Activated T-helper 1 cell treated with anti-CD3 and anti-CD28 coated beads, Interleukin-2, amount 50 U/mL, for 16 hours (primary cell): Measurements from ENCODE around the gene SSC4D.
"Not testable (repeated sequence)": the region's sequence is repeated elsewhere in the genome, so short reads cannot be mapped to it uniquely, and the experiment has no call there.

Source experiments
- DNase-seq, 2 donors: peaks; one replicate each; pipeline ENCODE4 v3.0.0-alpha.2; 2020; ENCODE audit warnings: low read depth in 1 of 2, low spot score in 1 of 2

The SSC4D gene

DNA sequence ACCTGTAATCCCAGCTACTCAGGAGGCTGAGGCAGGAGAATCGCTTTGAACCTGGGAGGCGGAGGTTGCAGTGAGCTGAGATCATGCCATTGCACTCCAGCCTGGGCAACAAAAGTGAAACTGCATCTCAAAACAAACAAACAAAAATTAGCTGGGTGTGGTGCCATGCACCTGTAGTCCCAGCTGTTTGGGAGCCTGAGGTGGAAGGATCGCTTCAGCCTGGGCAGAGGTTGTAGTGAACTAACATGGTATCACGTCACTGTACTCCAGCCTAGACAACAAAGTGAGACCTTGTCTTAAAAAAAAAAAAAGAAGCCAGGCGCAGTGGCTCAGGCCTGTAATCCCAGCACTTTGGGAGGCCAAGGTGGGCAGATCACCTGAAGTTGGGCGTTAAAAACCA is 21.7 kb downstream of the SSC4D start:
- DNase-seq: not testable (repeated sequence)

DNA sequence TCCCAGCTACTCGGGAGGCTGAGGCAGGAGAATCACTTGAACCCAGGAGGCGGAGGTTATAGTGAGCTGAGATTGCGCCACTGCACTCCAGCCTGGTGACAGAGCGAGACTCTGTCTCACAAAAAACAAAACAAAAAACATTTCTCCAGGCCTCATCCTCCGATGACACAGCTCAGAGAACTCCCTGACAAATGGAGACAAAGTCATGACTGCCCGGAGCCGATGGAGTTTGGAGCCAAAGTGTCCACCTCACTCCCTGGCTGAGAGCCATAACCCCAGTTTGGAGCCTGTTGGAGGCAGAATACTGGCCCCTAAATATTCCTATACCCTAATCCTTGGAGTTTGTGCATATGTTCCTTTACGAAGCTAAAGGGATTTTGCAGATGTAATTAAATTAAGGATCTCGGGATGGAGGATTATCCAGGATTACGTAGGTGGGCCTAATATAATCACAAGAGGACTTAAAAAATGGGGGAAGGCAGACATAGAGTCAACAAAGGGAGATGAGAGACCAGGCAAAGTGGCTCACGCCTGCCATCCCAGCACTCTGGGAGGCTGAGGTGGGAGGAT is 22.7 kb downstream of the SSC4D start:
- no peak for DNase-seq

DNA sequence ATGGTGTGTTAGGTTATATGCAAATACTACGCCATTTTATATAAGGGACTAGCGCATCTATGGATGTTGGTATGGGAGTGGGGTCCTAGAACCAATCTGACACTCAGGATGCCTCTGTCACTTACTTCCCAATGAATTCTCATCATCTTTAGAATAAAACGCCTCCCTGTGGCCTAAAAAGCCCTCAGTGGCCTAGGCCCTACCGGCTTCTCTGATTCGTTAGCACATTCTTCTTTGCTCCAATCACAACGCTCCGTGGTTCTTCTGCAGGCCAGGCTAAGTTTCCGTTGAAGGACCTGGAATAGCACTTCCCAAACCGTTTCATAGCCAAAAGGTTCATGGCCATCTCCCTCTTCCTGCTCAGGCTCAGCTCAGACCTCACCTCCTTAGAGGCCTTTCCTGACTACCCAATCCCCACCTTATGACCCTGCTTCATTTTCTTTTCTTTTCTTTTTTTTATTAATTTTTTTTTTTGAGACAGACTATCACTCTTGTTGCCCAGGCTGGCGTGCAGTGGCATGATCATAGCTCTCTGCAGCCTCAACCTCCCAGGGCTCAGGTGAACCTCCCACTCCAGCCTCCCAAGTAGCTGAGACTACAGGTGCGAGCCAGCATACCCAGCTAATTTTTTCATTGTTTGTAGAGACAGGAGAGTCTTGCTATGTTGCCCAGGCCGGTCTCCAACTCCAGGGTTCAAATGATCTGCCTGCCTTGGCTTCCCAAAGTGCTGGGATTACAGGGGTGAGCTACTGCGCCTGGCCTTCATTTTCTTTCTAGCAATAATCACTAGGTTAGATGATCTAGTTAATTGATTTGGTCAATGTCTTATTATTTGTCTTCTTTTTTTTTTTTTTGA is 26.2 kb downstream of the SSC4D start:
- no peak for DNase-seq

DNA sequence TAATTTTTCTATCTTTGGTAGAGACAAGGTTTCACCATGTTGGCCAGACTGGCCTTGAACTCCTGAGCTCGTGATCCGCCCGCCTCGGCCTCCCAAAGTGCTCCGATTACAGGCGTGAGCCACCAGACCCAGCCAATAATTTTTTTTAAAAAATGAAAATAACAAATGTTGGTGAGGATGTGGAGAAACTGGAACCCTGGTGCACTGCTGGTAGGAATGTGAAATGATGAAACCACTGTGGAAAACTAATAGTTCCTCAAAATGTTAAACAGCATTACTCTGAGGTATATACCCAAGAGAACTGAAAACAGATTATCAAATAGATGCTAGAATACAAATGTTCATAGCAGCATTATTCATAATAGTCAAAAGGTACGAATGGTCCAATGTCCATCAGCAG is 27.7 kb downstream of the SSC4D start:
- DNase-seq: no peak

DNA sequence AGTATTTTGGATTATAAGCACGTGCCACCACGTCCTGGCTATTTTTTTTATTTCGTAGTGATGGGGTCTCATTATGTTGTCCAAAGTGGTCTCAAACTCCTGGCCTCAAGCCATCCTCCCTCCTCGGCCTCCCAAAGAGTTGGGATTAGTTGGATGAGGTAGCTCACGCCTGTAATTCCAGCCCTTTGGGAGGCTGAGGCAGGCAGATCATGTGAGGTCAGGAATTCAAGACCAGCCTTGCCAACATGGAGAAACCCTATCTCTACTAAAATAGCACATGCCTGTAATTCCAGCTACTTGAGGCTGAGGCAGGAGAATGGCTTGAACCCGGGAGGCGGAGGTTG is 28.9 kb downstream of the SSC4D start:
- no peak for DNase-seq

DNA sequence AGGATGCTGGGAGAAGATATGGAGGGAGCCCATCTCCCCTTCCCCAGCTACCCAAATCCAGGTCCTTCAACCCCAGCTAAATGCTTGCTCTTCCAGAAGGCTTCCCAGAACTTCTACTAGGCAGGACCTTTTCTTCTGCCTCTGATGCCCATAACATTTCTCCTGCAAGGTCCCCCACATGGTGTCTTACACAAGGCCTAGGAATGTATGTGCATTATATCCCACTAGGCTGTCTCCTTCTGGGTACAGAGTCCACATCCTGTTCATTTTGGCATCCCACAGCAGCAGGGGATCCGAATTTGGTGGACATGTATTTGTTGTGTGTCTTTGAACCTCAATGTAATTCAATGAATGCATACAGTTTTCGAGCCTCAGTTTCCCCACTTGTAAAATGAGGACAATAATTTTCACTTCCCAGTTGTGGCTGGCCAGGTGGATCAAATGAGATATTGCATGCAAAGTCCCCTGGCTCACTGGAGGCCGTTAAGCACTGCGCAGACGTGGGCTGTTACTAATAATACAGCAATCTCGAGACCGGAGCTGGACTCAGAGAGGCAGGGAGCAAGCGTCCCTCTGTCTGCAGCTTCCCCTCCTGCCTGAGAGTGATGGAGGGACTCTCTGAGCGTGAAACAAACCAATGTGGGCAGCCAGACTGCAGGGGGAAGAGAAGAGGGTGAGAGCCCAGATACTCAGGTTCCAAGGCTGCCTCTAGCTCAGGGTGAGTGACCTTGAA is 32.1 kb downstream of the SSC4D start:
- DNase-seq: no peak

DNA sequence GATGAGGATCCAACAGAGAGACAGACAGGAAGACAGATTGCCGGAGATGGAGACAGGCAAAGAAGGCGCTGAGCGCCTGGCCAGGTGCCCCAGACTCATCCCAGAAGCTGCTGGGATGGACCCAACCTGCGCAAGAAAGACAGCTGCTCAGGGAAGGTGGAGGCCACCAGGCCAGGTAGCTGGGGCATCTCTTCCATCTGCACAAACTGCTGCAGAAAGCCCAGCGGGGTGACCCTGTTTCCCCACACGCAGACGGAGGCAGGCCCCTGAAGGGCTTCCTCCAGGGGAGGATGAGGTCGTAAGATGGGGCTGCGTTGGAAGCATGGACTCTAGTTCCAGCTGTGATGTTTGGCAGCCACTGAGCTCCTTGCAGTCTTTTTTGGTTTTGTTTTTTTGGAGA is 34.2 kb downstream of the SSC4D start:
- DNase-seq: no peak

DNA sequence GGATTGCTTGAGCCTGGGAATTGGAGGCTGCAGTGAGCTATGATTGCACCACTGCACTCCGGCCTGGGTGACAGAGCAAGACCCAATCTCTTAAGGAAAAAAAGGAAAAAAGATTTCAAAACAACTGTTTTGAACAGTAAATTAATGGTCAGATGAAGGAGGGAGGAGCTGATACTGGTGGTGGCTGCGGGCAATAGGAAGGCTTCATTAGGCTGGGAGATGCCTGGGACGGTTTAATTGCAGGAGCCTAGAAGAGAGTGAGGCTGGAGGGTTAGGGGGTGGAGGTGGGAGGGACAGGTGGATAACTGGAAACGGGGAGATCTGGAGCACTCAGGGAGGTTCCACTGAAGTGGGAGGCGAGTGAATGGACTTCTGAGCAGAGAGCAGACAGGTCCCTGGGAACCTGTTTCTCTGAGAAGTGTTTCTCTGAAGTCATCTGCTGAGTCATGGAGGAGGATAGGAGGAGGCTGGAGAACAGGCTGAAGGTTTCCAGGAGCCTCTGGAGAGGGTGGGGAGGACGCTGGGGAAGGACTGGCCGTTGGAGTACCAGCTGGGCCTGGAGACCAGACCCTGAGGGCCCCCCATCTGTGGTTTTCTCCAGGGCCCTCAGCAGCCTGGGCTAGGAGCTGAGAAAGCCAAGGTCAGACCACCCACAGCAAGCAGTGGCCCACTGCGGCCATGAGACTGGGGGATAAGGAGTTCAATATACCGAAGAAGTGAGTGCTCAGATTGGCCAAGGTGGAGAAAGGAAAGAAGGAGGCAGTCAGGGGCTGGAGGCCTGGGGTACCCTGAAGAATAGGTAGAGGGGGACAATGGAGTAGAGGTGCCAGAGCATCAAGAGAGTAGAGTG is 36.3 kb downstream of the SSC4D start:
- no peak for DNase-seq

DNA sequence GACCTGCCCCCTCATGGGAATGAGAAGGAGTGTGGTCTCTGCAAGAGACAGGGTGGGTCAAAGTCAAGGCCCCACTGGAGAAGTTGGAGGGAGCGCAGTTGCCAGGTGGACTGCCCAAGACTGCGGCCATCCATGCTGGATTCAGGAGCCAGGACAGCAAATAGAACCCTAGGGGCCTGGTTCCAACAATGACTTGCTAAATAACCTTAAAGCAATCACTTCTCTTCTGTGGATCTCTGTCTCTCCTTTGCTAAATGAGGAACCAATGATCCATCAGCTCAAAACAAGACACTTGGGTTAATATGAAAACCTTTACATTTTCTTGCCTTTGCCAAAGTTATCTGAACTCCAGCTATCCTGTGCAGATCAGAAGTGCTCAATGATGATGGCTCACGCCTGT is 38.1 kb downstream of the SSC4D start:
- no peak for DNase-seq

DNA sequence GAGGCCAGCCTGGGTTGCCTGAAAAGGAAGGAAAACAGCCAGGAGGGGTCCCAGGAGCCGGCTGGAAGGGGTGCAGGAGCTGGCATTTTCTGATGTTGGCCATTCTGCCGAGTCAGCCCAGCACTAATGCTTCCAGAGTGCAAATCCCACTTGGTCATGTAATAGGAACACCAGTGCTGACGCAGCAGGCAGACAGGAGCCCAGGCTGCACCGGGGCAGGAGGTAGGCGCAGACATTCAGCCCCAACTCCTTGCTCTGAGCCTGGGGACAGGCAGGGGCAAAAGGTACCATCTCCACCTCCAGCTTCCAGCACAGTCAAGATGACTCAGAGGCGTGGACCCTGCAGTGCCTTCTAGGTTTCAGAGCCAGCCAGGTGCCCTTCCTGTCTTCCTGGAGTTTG is 40.5 kb downstream of the SSC4D start:
- no peak for DNase-seq

DNA sequence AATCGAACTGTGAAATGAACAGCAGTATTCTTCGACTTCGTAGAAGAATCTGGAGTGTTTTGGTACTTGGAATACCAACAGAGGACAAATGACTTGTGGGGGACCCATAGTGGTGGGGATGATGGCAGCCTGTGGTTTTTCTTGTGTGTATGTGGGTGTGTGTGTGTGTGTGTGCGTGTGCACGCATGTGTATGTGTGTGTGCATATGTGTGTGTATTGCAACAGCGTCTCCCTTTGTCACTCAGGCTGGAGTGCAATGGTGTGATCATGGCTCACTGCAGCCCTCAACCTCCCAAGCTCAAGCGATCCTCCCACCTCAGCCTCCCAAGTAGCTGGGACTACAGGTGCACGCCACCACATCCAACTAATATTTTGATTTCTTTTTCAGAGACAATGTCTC is 41.3 kb downstream of the SSC4D start:
- no peak for DNase-seq

DNA sequence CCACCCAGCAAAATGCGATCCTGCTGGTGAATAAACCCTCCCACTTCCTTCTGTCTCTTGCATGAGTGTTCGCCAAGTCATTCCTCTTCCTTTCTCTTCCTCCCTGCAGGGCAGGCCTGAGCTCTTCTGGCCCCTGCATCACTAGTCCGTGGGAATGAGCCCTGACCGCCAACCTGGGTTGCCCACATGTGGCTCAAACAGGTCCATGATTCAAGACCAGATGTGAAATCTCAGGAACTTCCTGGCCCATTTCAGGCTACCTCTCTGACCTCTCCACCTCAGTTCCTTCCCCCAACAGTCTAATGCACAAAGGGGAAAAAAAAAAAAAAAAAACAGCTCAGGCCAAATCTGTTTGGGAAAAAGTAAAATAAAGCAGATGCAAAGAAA is 45.3 kb downstream of the SSC4D start:
- no peak for DNase-seq

DNA sequence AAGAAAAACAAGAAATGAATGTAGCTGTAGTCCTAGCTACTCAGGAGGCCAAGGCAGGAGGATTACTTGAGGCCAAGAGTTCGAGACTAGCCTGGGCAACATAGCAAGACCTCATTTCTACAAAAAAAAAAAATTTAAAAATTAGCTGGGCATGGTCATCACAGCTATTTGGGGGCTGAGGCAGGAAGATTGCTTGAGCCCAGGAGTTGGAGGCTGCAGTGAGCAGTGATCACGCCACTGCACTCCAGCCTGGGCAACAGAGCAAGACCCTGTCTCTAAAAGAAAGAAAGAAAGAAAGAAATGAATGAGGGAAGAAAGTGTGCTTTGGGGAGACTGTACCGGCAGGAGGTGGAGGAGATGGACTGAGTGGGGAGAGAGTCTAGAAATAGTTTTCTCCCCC is 45.7 kb downstream of the SSC4D start:
- DNase-seq: not testable (repeated sequence)

DNA sequence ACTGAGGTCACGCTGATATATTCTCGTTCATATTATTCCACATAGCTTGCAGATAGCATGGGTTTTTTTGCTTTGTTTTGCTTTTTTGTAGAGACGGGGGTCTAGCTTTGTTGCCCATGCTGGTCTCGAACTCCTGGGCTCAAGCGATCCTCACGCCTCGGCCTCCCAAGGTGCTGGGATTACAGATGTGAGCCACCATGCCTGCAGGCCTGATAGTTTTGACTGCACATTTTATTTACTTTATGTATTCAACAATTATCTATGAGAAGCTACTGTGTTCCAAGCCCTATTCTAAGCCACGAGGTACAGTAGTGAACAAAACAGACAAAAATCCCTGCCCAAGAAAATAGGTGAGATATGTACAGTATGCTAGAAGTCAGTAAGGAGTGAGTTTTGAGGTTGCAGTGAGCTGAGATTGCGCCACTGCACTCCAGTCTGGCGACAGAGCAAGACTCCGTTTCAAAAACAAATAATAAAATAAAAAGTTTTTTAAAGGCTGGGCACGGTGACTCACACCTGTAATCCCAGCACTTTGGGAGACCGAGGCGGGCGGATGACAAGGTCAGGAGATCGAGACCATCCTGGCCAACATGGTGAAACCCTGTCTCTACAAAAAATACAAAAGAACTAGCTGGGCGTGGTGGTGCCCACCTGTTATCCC is 49.4 kb downstream of the SSC4D start:
- no peak for DNase-seq

DNA sequence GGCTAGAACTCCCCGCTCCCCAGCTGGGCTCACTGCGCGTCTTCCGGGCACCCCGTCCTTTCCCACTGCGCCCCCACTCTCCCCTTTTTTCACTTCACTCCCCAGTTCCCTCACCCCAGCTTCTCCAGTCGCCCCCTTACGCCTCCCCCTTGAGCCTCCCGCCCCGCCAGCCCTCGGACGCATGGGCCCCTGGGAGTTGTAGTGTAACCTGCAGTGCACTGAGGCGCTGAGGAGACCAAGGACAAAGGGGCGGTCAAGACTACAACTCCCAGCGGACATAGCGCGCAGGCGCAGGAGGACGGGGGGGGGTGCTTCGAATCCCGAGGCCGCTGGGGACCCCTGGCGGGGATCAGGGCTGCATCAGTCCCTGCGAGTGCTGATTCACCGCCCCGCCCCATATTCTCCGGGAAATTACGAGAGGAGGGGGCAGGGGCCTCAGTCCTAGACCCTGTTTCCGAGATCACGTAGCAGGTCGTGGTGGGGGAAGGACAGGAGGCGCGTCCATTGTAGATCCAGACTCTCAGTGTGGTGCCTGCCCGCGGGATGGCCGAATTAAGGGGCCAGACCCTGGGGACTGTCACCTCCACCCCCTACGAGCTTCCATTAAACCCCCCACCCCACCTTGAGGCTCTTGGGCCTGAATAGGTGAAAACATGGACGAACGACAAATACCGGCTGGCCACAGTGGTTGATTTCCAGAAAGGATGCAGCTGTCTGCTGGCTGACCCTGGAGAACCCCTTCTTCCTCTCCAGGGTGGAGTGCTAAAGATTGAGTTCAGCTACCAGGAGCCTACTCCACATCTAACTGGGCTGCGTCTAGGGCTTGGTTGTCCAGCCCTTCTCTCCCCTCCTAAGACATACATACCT is 50.2 kb downstream of the SSC4D start:
- peak; percentile 79 to 92 for DNase-seq

DNA sequence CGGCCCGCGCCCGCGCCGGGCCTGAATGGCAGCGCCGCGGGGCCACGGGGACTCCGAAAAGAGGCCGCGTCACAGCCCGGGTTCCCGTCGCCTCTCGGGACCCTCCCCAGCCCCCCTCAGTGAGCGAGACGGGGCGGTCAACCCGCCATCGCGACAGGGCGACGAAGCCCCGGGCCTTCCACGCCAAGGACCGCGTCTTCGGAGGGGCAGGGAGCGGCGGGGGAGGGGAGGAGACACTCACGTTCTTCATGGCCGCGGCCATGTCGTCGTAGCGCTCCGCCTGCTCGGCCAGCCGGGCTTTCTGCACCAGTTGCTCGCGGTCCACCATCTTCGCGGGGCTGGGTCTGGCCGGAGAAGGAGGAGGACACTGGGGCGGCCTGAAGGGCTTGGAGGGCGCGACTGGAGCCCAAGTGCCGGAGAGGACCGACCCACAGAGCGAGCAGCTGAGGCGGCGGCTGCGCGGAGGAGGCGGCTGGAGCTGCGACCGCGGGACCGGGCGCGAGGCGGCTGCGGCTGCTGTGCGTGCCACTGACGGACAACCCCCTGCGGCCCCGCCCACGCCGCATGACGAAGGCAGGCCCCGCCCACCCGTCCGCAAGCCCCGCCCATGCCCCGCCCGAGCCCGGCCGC is 50.9 kb downstream of the SSC4D start, which contains the start of gene YWHAG:
Gene YWHAG (minus strand): TSS at position 511 of the 630 bp plus-strand sequence. CDS start 183 bp downstream, at position 328.
- peak; percentile 83 to 85 for DNase-seq

DNA sequence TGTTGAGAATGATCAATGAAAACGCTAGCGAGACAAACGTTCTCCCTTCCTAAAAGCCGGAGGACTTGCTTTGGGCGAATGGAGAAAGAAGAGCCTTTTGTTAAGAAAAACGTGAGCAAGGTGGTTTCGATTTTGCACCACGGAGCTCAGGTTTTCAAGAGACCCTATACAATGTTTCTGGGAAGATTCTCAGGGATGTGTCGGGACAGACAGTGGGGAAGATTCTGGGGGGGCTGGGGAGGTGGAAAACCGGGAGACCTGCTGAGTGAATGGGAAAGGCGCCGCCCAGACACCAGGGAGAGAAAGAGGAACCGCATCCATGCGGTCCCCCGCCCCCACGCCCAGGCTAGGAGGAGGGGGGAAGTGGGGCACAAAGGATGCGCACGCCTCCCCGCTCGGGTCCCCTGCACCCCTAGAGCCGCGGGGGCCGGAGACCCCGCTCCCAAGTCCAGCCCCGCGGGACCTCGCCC is 51.5 kb downstream of the SSC4D start:
- DNase-seq: peak; percentile 15 to 33

DNA sequence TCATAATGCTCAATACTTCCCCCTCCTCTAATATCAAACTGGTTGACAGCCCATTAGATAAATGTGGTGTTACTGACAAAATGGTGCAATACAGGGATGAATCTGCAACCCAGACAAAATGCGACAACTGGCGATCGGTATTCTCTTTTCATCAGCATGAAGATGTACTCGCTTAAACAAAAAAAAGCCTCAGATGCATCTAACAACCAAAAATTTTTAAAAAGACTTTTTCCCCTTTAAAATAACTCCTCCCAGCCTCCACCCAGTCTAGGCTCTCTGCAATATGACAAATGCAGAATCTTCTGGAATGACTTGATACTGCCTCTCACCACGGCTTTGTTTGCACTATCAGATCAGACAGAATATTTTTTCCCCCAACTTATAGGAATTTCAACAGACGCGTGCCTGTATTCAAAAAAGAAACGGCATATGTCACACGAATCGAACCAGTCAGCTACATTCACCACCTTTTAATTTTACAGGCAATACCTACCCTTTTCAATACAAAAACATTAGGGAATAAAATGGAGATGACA is 52.0 kb downstream of the SSC4D start:
- DNase-seq: no peak

DNA sequence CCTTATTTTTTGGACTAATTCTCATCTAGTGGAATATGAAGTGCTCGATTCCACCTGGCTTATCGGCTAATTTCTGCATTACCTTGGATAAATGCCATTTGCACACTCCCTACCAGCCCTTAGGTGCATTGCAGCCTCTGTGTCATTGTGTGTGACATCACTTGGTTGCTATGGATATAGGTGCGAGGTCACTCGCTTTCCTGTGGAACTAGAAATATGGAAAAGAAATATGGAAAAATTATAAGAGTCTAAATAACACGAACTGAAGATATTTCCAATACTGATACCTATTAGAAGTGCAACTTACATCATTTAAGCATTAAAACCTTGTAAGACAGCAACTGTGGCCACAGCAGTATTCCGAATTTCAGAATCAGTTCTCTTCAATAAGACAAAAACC is 52.7 kb downstream of the SSC4D start:
- no peak for DNase-seq
